Measurements from ENCODE around the gene BTD. TPM values are rescaled to one million over a fixed set of nuclear protein-coding genes. Genes with fewer than 3 reads are reported as not detected.
A peak's percentile ranks its signal among the peaks of the same experiment; 100 is the strongest.

The BTD gene
- total and polyA plus RNA-seq, 10 of the 15 experiments (the other 5 are each of a cell fraction or from before 2014, with no cell fraction given) = 3.4 to 10.3 (median 5.0) TPM

- TF ChIP-seq, protein P1, sequence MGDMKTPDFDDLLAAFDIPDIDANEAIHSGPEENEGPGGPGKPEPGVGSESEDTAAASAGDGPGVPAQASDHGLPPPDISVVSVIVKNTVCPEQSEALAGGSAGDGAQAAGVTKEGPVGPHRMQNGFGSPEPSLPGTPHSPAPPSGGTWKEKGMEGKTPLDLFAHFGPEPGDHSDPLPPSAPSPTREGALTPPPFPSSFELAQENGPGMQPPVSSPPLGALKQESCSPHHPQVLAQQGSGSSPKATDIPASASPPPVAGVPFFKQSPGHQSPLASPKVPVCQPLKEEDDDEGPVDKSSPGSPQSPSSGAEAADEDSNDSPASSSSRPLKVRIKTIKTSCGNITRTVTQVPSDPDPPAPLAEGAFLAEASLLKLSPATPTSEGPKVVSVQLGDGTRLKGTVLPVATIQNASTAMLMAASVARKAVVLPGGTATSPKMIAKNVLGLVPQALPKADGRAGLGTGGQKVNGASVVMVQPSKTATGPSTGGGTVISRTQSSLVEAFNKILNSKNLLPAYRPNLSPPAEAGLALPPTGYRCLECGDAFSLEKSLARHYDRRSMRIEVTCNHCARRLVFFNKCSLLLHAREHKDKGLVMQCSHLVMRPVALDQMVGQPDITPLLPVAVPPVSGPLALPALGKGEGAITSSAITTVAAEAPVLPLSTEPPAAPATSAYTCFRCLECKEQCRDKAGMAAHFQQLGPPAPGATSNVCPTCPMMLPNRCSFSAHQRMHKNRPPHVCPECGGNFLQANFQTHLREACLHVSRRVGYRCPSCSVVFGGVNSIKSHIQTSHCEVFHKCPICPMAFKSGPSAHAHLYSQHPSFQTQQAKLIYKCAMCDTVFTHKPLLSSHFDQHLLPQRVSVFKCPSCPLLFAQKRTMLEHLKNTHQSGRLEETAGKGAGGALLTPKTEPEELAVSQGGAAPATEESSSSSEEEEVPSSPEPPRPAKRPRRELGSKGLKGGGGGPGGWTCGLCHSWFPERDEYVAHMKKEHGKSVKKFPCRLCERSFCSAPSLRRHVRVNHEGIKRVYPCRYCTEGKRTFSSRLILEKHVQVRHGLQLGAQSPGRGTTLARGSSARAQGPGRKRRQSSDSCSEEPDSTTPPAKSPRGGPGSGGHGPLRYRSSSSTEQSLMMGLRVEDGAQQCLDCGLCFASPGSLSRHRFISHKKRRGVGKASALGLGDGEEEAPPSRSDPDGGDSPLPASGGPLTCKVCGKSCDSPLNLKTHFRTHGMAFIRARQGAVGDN (IDR thresholded peaks at IDR 0.05) = no peak
- TF ChIP-seq SUPT20H (IDR thresholded peaks at IDR 0.05; ENCODE audit: borderline replicate concordance, control insufficient read depth, low read depth, low read length) (no peak), GABPA (IDR thresholded peaks at IDR 0.05; ENCODE audit: low read depth) (0 out of 2 replicates have a peak, but pooled peaks have one; percentile 22), KAT2A (conservative IDR thresholded peaks at IDR 0.05; ENCODE audit: control insufficient read depth, low read depth, low read length) (no peak), SREBF1 (IDR thresholded peaks at IDR 0.05; ENCODE audit: low read length) (no peak)
Observed at GRCh38 chr3:15667484-15667883, 65.9 kb downstream of the BTD start (continued).

- BruUV-seq (replicated peaks) = no TSS peak
- Histone ChIP-seq H3K4me1 (ENCODE audit: control insufficient read depth, insufficient read depth, low read length) (no peaks in the 10 kb centered on the region), H3K9me3 (replicated peaks; ENCODE audit: control insufficient read depth, insufficient read depth, low read length) (no peaks in the 10 kb centered on the region), H4K20me1 (ENCODE audit: control insufficient read depth, insufficient read depth) (no peaks in the 10 kb centered on the region), H3K27ac (ENCODE audit: control insufficient read depth, insufficient read depth) (no peak overlapping the region), H2AFZ (ENCODE audit: control insufficient read depth, low read depth, low read length) (no peak overlapping the region), H3K27me3 (replicated peaks in 1 of 2; ENCODE audit: control insufficient read depth in 2 of 2, insufficient read depth in 2 of 2, low read length in 1 of 2) (no peaks in the 10 kb centered on the region), H3K9ac (ENCODE audit: control insufficient read depth, insufficient read depth, low read length) (no peak overlapping the region), H3K4me2 (ENCODE audit: control insufficient read depth, insufficient read depth) (no peak overlapping the region), H3K36me3 (ENCODE audit: control insufficient read depth in 2 of 2, insufficient read depth in 2 of 2, low read length in 1 of 2) (peaks cover 1 to 46% of the 10 kb centered on the region in 2 experiments), H3K79me2 (ENCODE audit: control insufficient read depth, insufficient read depth, low read length) (no peaks in the 10 kb centered on the region), H3K4me3 (no peak overlapping the region)
- no peak for DNase-seq (ENCODE audit: low read depth, low spot score)
- ATAC-seq = no peak
- TF ChIP-seq SMARCA5 (IDR thresholded peaks at IDR 0.05) (no peak), NFXL1 (IDR thresholded peaks at IDR 0.05; ENCODE audit: borderline replicate concordance) (no peak), RCOR1 (conservative IDR thresholded peaks at IDR 0.05; ENCODE audit: low read depth, low read length) (no peak), IRF4 (IDR thresholded peaks at IDR 0.05; ENCODE audit: low read depth, low read length) (no peak), KDM1A (IDR thresholded peaks at IDR 0.05; ENCODE audit: borderline replicate concordance) (no peak), CHD1 (IDR thresholded peaks at IDR 0.05; ENCODE audit: low read depth, low read length) (no peak), BCL3 (IDR thresholded peaks at IDR 0.05; ENCODE audit: borderline replicate concordance, insufficient read depth, low read depth, low read length, poor library complexity, severe bottlenecking) (no peak)
- WGBS (ENCODE audit: insufficient coverage, insufficient replicate concordance, low lambda C conversion rate, missing lambda C conversion rate) = 97% methylated on average over 1 of the region's 1 CpG
- no peak for FAIRE-seq
- intact Hi-C loops (cut with micrococcal nuclease; ENCODE audit: unreplicated experiment) = no loop called here
- ChIA-PET RAD21 (ENCODE audit: unreplicated experiment) (no interaction called here), CTCF (interaction anchor here (0.9 to 1.0 kb wide), 2 partner anchors 40 to 44 kb away, joined by 3 read pairs; no protein-coding TSS in a partner anchor), POLR2A (interaction anchor here (0.9 kb wide), 1 partner anchor 43 kb away, joined by 3 read pairs; no protein-coding TSS in a partner anchor), SMC1A (ENCODE audit: uncharacterized antibody, unreplicated experiment) (interaction anchor here (0.7 to 1.2 kb wide), 4 partner anchors 37 to 137 kb away, joined by 3 read pairs; no protein-coding TSS in a partner anchor)
- in situ Hi-C loops (cut with MboI) = no loop called here
Observed at GRCh38 chr3:15673536-15673935, 72.0 kb downstream of the BTD start.
